GM12891 (cell line): ENCODE data around the gene CPA1. TPM values are rescaled to one million over a fixed set of nuclear protein-coding genes. Genes with fewer than 3 reads are reported as not detected.

Experiments
- DNase-seq: peaks from one replicate; pipeline ENCODE4 v3.0.0; 2011; ENCODE audit warnings: low spot score; ENCODE audit not compliant: insufficient read length
- FAIRE-seq: peaks from 2 replicates; lab custom pipeline; 2011; peaks lifted over from hg19 to GRCh38; lab: Jason Lieb, UNC
- PAX5 ChIP-seq: IDR thresholded peaks from 2 replicates; pipeline ENCODE4 v1.6.1; 2011; ENCODE audit warnings: low read length, moderate library complexity, mild to moderate bottlenecking; ENCODE audit not compliant: insufficient read depth, severe bottlenecking
- POLR2A ChIP-seq: IDR thresholded peaks from 2 replicates; pipeline ENCODE4 v1.6.1; 2011; ENCODE audit warnings: low read depth, low read length, control low read depth
- POLR2AphosphoS5 ChIP-seq: IDR thresholded peaks from 2 replicates; pipeline ENCODE4 v1.6.1; 2011; ENCODE audit warnings: low read depth, low read length, control low read depth
- POU2F2 ChIP-seq: IDR thresholded peaks from 2 replicates; pipeline ENCODE4 v1.6.1; 2011; ENCODE audit warnings: low read depth, mild to moderate bottlenecking, control low read depth, low read length, moderate library complexity
- SPI1 ChIP-seq: IDR thresholded peaks from 2 replicates; pipeline ENCODE4 v1.6.1; 2011; ENCODE audit warnings: low read depth, low read length, control low read depth
- TAF1 ChIP-seq: IDR thresholded peaks from 2 replicates; pipeline ENCODE4 v1.6.1; 2011; ENCODE audit warnings: low read depth, low read length, control low read depth
- polyA plus RNA-seq: library from polyadenylated mRNA; unstranded; fragments of >200 nt; gene quantifications from one replicate; pipeline ENCODE4 v1.2.1, GENCODE V29; 2012; ENCODE audit warnings: low read depth, missing spikeins, inconsistent platforms; ENCODE audit not compliant: missing spikeins

CPA1 gene
- polyA plus RNA-seq: not detected

DNA sequence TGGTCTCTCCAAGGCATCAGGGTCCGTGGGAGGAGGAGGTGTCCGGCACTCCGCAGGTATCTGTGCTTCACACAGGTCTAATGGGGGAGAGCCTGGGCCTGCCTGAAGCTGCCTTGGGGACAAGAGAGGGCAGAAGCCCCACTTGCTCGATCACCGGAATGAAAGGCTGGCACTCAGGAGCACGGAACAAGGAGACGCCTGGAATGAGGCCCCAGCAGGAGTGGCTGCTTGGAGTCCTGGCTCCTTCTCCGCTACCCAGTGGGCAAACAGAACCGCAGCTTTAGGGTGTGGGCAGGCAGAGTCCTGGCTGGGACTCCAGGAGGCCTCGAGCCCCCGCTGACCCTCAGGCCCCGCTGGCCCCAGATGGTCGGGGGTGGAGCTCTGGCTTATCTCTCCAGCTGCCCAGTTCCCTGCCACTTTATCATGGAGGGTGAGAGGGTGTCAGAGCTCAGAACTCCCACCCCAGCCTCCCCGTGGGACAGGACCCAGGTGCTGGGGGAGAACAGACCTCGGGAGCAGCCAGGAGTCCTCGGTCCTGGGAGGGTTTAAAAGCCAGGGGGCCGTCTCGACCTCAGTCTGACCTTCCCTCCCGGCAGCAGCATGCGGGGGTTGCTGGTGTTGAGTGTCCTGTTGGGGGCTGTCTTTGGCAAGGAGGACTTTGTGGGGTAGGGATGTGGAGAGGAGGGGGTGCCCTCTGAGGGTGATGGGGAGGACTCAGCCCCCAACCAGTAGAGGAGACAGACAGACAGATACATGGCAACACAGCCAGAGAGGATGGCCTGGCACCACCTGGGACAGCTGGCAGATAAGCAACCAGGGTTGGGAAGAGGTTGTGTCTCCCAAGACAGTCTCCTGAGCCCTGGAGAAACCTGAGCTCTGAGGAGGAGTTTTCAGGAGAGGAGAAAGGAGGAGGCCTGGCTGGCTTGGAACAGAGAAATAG lies at the start of gene CPA1:
TSS of gene CPA1 (plus strand) at position 574 of the 940 bp plus-strand sequence. CDS start at position 601, 27 bp downstream.
- no peak for FAIRE-seq
- no peak for TF ChIP-seq SPI1

DNA sequence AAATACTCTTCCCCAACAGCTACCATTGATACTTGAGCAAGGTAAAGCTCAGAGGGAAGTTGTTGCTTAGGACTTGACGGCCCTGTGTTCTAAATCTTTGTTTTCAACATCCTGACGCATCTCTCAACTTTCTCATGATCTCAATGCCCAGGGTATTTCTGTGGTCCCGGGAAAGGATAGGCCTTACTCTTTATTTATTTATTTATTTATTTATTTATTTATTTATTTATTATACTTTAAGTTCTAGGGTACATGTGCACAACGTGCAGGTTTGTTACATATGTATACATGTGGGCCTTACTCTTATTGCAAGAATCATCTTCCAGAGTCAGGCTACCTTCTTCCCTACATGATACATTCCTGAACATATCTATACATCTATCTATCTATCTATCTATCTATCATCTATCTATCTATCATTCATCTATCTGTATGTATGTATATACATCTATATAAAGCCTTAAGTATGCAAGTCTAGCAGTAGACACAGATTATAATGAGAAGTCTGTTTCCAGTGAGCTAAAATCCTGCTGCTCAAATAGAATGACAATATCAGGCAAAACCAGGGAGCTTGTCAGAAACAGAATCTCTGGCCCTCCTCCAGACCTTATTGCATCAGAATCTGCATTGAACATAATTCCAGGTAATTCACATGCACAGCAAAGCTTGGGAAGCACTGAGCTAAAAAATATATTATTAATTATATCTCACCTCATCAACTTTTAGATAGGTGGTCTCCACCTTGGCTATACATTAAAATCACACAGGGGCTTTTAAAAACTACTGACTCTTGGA lies 47.8 kb upstream of the CPA1 start:
- FAIRE-seq (no peak), DNase-seq (no peak)
- no peak for TF ChIP-seq PAX5

More for the DNA sequence above, at the start of gene CPA1:
- DNase-seq: no peak

DNA sequence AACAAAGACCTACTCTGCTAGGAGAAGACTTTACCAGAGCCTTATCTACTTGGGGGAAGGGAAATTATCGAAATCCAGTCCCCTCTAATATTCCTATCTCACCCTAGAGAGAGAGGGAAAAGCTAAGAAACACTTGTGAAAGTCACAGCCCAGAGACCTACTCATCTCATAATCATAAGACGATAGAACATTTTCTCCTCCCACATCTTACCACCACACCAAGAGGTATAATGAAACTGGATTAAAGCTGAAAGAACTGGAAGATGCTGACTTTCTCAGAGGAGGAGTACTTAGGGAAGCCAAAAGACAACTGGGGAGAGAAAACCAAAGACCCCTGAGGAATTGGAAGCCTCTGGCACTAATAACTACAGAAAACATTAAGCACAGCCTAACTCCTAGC lies 46.5 kb upstream of the CPA1 start:
- TF ChIP-seq POLR2A (no peak), POU2F2 (no peak), POLR2AphosphoS5 (no peak), PAX5 (no peak), SPI1 (no peak), TAF1 (no peak)
- DNase-seq (no peak), FAIRE-seq (no peak)

DNA sequence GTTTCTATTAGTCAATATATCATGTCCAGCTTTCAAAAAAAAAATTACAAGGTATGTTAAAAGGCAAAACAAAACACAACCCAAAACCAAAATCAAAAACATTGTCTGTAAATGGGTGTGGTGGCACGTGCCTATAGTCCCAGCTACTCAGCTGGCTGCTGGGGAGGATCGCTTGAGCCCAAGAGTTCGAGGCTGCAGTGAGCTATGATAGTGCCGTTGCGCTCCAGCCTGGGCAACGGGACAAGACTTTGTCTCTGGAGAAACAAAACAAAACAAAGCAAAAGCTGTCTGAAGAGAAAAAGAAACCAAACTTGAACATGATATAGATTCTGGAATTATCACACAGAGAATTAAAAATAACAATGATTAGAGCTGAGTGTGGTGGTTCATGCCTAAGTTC lies 46.0 kb upstream of the CPA1 start:
- TF ChIP-seq SPI1 (no peak), POU2F2 (no peak), PAX5 (no peak), POLR2AphosphoS5 (no peak), TAF1 (no peak), POLR2A (no peak)
- FAIRE-seq (no peak), DNase-seq (no peak)

DNA sequence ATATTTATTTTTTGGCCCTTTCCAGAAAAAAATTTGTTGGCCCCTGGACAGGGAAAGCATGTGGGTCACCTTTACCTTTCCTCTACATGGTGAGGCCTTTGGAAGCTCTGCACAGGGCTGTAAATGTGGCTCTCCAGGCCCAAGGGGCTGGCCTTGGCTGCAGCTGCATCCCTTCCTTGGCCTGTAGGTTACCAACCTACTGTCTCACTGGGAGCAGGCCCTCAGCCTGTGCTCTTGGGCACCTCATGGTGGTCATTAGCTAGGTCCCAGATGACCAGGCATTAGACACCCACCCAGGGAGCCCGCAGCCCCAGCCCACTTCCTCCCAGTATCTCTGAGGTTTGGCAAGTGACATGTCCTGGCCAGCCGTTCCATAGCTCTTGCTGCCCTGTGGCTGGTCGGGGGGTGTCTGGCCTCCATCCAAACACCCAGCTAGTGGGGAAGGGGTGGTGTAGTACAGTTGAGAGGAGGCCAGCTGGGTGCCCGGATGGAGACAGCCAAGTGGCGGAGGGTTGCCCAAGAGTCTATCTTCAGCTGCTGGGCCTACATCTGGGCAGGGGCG lies 42.8 kb upstream of the CPA1 start:
- FAIRE-seq (no peak), DNase-seq (no peak)
- no peak for TF ChIP-seq POLR2AphosphoS5
- TF ChIP-seq POLR2A: no peak
- TF ChIP-seq SPI1: no peak
- TF ChIP-seq PAX5: no peak
- no peak for TF ChIP-seq TAF1
- no peak for TF ChIP-seq POU2F2

DNA sequence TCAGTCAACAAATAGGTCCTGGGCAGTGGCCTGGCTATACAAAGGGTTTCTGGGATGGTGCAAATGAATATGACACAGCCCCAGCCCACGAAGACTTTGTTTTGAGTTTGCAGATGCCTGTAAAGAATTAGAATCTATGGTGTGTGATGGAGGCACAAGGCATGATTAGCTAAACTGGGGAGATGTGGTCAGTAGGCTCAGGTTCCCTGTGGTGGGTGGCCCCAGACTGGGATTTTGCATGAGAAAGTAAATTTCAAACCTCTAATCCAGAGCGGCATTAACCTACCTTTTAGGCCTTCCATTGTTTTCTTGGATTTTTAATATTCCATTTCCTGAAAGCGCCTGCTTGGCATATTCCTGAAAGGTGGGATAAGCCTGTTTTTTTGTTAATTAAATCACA lies 42.1 kb upstream of the CPA1 start:
- FAIRE-seq: no peak
- TF ChIP-seq PAX5 (no peak), POLR2A (no peak), SPI1 (no peak), POLR2AphosphoS5 (no peak), TAF1 (no peak), POU2F2 (no peak)
- no peak for DNase-seq

DNA sequence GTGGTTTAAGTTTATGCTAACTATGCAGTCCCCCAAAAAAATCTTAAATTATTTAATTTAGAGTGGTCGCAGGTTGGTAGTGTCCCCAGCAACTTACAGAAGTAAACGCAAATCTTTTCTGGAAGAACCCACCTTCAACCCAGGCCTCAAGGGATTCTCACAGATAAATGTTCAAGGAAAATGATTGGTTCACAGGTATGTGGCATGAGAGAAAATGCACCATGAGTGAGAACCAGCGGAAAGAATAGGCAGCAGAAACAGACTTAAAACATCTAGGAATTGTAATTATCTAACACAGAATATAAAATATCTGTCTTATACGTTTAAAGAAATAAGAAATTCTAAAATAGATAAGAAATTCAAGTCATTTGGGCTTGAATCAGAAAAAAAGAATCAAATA lies 38.4 kb upstream of the CPA1 start:
- DNase-seq (no peak), FAIRE-seq (no peak)
- TF ChIP-seq TAF1 (no peak), POLR2A (no peak), POLR2AphosphoS5 (no peak), PAX5 (no peak), POU2F2 (no peak), SPI1 (no peak)

DNA sequence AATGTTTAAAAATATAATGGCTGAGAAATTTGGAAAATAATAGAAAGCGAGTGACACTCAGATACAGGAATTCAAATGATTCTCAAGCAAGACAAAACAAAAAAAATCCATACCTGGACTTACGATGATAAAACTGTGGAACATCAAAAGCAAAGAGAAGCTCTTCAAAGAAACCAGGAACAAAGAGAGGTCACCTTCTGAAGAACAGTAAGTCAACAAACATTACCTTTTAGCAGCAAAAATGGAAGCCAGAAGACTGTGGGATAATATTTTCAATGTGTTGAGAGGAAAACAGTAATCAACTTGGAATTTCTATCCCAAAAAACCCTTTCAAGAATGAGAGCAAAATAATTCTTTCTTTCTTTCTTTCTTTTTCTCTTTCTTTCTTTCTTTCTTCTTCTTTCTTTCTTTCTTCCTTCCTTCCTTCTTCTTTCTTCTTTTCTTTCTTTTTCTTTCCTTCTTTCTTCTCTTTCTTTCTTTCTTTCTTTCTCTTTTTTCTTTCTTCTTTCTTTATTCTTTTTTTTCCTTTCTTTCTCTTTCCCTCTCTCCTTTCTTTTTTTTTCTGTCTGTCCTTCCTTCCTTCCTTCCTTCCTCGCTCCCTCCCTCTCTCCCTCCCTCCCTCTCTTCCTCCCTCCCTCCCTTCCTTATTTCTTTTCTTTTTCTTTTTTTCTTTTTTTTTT lies 37.5 kb upstream of the CPA1 start:
- FAIRE-seq (no peak), DNase-seq (no peak)
- TF ChIP-seq POLR2A: no peak
- no peak for TF ChIP-seq TAF1
- TF ChIP-seq SPI1: no peak
- no peak for TF ChIP-seq POLR2AphosphoS5
- no peak for TF ChIP-seq POU2F2
- no peak for TF ChIP-seq PAX5

DNA sequence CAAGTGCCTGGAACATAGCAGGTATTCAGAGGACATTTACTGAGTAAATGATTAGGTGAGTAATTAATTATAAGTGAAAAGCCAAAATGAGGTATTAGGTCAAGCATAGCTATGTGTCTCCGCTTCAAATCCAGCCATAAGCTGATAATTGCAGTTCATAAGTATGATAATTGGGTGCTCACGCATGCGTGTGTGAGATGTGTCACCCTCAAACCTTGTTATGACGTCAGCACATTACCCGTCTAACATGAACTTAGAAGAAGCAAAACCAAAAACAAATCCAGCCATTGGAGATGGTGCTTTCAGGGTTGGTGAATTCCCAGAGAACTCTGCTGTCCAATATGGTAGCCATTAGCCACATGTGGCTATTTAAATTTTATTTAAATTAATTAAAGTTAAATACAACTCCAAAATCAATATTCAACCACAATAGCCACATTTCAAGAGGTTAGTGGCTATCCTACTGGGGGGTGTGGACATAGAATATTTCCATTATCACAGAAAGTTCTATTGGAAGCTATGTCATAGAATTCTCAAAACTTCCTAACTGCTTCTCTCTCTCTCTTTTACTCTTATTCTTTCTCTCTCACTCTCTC lies 35.9 kb upstream of the CPA1 start, which contains the start of gene CPA5:
TSS of gene CPA5 (plus strand) at position 546 of the 596 bp plus-strand sequence. CDS start 1,670 bp downstream, outside the sequence.
- FAIRE-seq (no peak), DNase-seq (no peak)
- TF ChIP-seq POLR2A: no peak
- TF ChIP-seq POU2F2: no peak
- TF ChIP-seq POLR2AphosphoS5: no peak
- no peak for TF ChIP-seq TAF1
- no peak for TF ChIP-seq SPI1
- TF ChIP-seq PAX5: no peak

DNA sequence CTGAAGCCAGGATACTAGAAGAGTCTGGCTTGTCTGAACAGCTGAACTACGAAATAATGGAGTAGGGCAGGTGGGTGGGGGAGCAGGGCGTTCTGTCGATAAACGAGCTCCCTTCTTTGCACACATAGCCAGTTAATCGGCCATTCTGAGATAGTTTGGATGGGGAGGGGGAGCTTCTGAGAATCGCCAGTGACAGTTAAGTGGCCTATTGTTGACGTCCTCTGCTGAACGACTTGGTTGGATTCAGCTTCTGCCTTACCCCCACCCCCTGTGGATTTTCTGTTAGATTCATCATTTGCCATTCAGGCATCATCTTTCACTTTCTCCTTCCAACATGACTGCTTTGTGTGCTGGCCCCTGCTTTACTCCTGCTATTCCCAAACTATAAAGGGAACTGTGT lies 35.2 kb upstream of the CPA1 start:
- FAIRE-seq (no peak), DNase-seq (no peak)
- TF ChIP-seq TAF1 (no peak), POLR2AphosphoS5 (no peak), POLR2A (no peak), SPI1 (no peak), POU2F2 (no peak), PAX5 (no peak)
